Spleen (tissue), 11 donors: Measurements from ENCODE around the gene MUS81. TPM values are rescaled to one million over a fixed set of nuclear protein-coding genes. Genes with fewer than 3 reads are reported as not detected.

Source experiments
- DNase-seq: peaks from one replicate; pipeline ENCODE4 v3.0.0-alpha.2; 2020
- H3K27ac ChIP-seq, 8 donors: fragments of 200-600 bp; sonication (generic) in 7 of 8; 1 replicate in 4 of 8; 2 replicates in 4 of 8; pipeline versions ENCODE4 v1.5.0 to v1.8.0; 2016 to 2021; ENCODE audit warnings: inconsistent platforms in 4 of 8, mild to moderate bottlenecking in 4 of 8, moderate library complexity in 1 of 8
- H3K27me3 ChIP-seq, 7 donors: fragments of 200-600 bp; sonication (generic) in 6 of 7; replicated peaks in 1 of 7; 1 replicate in 4 of 7; 2 replicates in 3 of 7; pipeline versions ENCODE4 v1.5.0 to v1.8.0; 2016 to 2021; ENCODE audit warnings: inconsistent platforms in 3 of 7, mild to moderate bottlenecking in 1 of 7
- H3K36me3 ChIP-seq, 6 donors: fragments of 200-600 bp; sonication (generic) in 5 of 6; 1 replicate in 4 of 6; 2 replicates in 2 of 6; pipeline versions ENCODE4 v1.5.0 to v1.8.0; 2016 to 2021; ENCODE audit warnings: inconsistent platforms in 2 of 6
- H3K4me1 ChIP-seq, 6 donors: fragments of 200-600 bp; sonication (generic) in 5 of 6; 1 replicate in 3 of 6; 2 replicates in 3 of 6; pipeline versions ENCODE4 v1.5.0 to v1.8.0; 2016 to 2021; ENCODE audit warnings: inconsistent platforms in 3 of 6
- H3K4me3 ChIP-seq, 8 donors: fragments of 200-600 bp; sonication (generic) in 7 of 8; 1 replicate in 4 of 8; 2 replicates in 4 of 8; pipeline versions ENCODE4 v1.5.0 to v1.8.0; 2016 to 2021; ENCODE audit warnings: inconsistent platforms in 4 of 8, mild to moderate bottlenecking in 4 of 8, moderate library complexity in 2 of 8
- H3K9me3 ChIP-seq, 8 donors: fragments of 200-600 bp; sonication (generic) in 7 of 8; 1 replicate in 4 of 8; 2 replicates in 4 of 8; pipeline versions ENCODE4 v1.5.0 to v1.8.0; 2016 to 2021; ENCODE audit warnings: inconsistent platforms in 4 of 8
- POLR2A ChIP-seq, 3 donors: fragments of 450-650 bp; IDR thresholded peaks; one replicate each; pipeline ENCODE4 v1.5.1; 2017; ENCODE audit warnings: antibody characterized with exemption in 3 of 3, mild to moderate bottlenecking in 1 of 3
- POLR2AphosphoS5 ChIP-seq, 3 donors: sonication (generic); formaldehyde crosslinking; IDR thresholded peaks; one replicate each; pipeline ENCODE4 v1.5.1; 2017; ENCODE audit warnings: antibody characterized with exemption in 3 of 3
- WGBS, 5 donors: extraction: QIAGEN DNeasy Blood & Tissue Kit in 3 of 5; methylation state at CpG; one replicate each; pipeline versions ENCODE4 v1.1.5 to v1.1.7; 2013 to 2018; 5-methylcytosine and 5-hydroxymethylcytosine counted together
- intact Hi-C: fragments of 100-400 bp; cut with DNase I; formaldehyde crosslinking; loops from one replicate; pipeline ENCODE4 v1.15.0; 2023; ENCODE audit warnings: low total_unique reads
- polyA plus RNA-seq, 3 donors: library from polyadenylated mRNA; stranded (reverse); fragments of 200-250 nt; gene quantifications; one replicate each; pipeline ENCODE4 v1.2.1, GENCODE V29; 2013
- total RNA-seq, 7 donors: library from RNA; depleted of rRNA in 3 of 7; stranded (reverse); fragments of >200 nt in 3 of 7; fragmentation: NEBNext Ultra II Directional in 4 of 7; extraction: Animal tissue kit (Norgen Biotek cat#: 25700) in 4 of 7; gene quantifications; one replicate each; pipeline versions ENCODE4 v1.1.0 to v1.2.1, GENCODE V29; 2016 to 2021
- TF ChIP-seq, protein P1 (sequence below), 11 experiments: fragments of 200-600 bp in 7 of 11; fragments of 450-650 bp in 4 of 11; sonication (generic) in 4 of 11; IDR thresholded peaks in 8 of 11; conservative IDR thresholded peaks in 3 of 11; 1 replicate in 7 of 11; 2 replicates in 4 of 11; pipeline versions ENCODE4 v1.4.0 to v1.8.0; 2016 to 2021; ENCODE audit warnings: antibody characterized with exemption in 11 of 11, inconsistent platforms in 4 of 11, mild to moderate bottlenecking in 1 of 11
- donor health status: healthy with polysubstance abuse.
- donor health status: DM: no; HTN: no; CAD: no; lungs with moderate emphysema.
- donor health status: DM: no; HTN: no; CAD: no.
- donor health status: Bipolar disorder and iron deficiency.
- donor health status: healthy.
- donor health status: DM: no; HTN: no; CAD: no.
- donor health status: DM: yes; HTN: yes; CAD: no.

Gene MUS81
- total and polyA plus RNA-seq, 10 donors = 54.8 to 93.5 (median 72.7) TPM

DNA sequence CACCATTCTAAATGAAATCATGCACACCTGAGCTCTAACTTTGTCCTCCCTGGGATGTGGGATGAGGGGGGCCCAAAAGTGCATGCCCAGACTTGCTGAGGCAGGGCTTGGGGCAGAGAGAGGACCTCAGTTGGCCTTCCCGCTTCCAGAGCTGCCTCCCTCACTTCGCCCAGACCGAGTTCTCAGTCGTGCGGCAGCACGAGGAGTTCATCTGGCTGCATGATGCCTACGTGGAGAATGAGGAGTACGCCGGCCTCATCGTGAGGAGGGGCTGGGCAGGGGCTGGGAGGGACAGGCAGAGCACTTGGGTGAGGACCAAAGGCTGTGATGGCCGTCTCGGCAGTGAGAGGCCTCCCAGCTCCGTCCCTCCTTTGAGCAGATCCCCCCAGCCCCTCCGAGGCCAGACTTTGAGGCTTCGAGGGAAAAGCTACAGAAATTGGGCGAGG, 10.4 kb upstream of the MUS81 start:
- no peak for DNase-seq
- Histone ChIP-seq H3K4me3 (no peak overlapping the region), H3K4me1 (peaks cover 6 to 31% (median 16%) of the 10 kb centered on the region in 6 donors), H3K27ac (no peak overlapping the region), H3K27me3 (no peaks in the 10 kb centered on the region), H3K9me3 (peaks cover 0 to 10% (median 7%) of the 10 kb centered on the region in 8 donors), H3K36me3 (peaks cover 7 to 46% (median 42%) of the 10 kb centered on the region in 6 donors)
- peak in 1 of 3 donors; percentile 39 for TF ChIP-seq POLR2AphosphoS5 (IDR thresholded peaks at IDR 0.05)
- no peak for TF ChIP-seq POLR2A (IDR thresholded peaks at IDR 0.05)
- TF ChIP-seq, protein P1, sequence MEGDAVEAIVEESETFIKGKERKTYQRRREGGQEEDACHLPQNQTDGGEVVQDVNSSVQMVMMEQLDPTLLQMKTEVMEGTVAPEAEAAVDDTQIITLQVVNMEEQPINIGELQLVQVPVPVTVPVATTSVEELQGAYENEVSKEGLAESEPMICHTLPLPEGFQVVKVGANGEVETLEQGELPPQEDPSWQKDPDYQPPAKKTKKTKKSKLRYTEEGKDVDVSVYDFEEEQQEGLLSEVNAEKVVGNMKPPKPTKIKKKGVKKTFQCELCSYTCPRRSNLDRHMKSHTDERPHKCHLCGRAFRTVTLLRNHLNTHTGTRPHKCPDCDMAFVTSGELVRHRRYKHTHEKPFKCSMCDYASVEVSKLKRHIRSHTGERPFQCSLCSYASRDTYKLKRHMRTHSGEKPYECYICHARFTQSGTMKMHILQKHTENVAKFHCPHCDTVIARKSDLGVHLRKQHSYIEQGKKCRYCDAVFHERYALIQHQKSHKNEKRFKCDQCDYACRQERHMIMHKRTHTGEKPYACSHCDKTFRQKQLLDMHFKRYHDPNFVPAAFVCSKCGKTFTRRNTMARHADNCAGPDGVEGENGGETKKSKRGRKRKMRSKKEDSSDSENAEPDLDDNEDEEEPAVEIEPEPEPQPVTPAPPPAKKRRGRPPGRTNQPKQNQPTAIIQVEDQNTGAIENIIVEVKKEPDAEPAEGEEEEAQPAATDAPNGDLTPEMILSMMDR (IDR thresholded peaks at IDR 0.05 in 8 of 11, conservative IDR thresholded peaks at IDR 0.05 in 3 of 11) = no peak
- WGBS, 5 donors = 65 to 81% (median 76%) methylated on average over 15 to 16 of the region's 16 CpGs
- intact Hi-C loops = no loop called here

- Histone ChIP-seq H3K4me3 (no peak overlapping the region), H3K27me3 (no peaks in the 10 kb centered on the region), H3K9me3 (peaks cover 0 to 10% (median 7%) of the 10 kb centered on the region in 8 donors), H3K36me3 (peaks cover 9 to 52% (median 48%) of the 10 kb centered on the region in 6 donors), H3K27ac (peak overlapping the region in 1 of 8 donors; percentile 11), H3K4me1 (peaks cover 7 to 38% (median 22%) of the 10 kb centered on the region in 6 donors)
- intact Hi-C loops = no loop called here
- peak; percentile 31 to 69 (median 48) for TF ChIP-seq POLR2AphosphoS5 (IDR thresholded peaks at IDR 0.05)
- no peak for TF ChIP-seq POLR2A (IDR thresholded peaks at IDR 0.05)
- DNase-seq = no peak
- 73 to 78% (median 77%) methylated on average over 17 to 20 of the region's 20 CpGs for WGBS, 5 donors
These were observed 9.8 kb upstream of the MUS81 start for GRCh38 chr11:65850217-65851082.

DNA sequence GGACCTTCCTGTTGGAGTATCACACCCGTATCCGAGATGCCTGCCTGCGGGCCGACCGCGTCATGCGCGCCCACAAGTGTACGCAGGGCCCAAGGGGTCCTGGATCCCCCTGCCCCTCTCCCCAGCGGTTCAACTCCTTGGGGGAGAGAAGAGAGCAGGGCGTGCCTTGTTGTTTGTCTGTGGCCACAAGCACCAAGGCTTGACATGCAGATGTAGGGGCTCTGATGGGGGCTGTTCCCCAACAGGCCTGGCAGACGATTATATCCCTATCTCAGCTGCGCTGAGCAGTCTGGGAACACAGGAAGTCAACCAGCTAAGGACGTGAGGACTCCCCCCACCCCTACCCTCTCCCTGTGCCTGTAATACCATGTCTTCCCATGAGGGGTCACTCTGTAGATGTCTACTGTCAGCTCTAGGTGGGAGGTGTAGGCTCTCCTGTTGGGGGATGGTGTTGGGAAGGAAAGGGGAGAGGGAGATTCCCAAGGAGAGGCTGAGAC, 9.1 kb upstream of the MUS81 start:
- Histone ChIP-seq H3K36me3 (peaks cover 10 to 59% (median 55%) of the 10 kb centered on the region in 6 donors), H3K27me3 (no peaks in the 10 kb centered on the region), H3K4me3 (no peak overlapping the region), H3K9me3 (peaks cover 0 to 10% (median 7%) of the 10 kb centered on the region in 8 donors), H3K27ac (peak overlapping the region in 1 of 8 donors; percentile 11), H3K4me1 (peaks cover 14 to 44% (median 29%) of the 10 kb centered on the region in 6 donors)
- peak; percentile 47 to 82 (median 57) for TF ChIP-seq POLR2AphosphoS5 (IDR thresholded peaks at IDR 0.05)
- TF ChIP-seq, protein P1 (IDR thresholded peaks at IDR 0.05 in 8 of 11, conservative IDR thresholded peaks at IDR 0.05 in 3 of 11) = peak in 7 of 11 experiments; percentile 27 to 59 (median 36)
- TF ChIP-seq POLR2A (IDR thresholded peaks at IDR 0.05) = no peak
- WGBS, 5 donors = 0 to 91% (median 89%) methylated on average over 1 to 14 of the region's 14 CpGs
- intact Hi-C loops = no loop called here
- no peak for DNase-seq

GRCh38 chr11:65851811-65852507, 8.3 kb upstream of the MUS81 start:
- peak overlapping the region in 1 of 8 donors; percentile 11 for H3K27ac ChIP-seq
- 83 to 95% (median 89%) methylated on average over 10 of the region's 10 CpGs for WGBS, 5 donors

More at GRCh38 chr11:65851811-65852507, 8.3 kb upstream of the MUS81 start:
- no peak for DNase-seq
- no peak overlapping the region for H3K4me3 ChIP-seq
- peaks cover 0 to 10% (median 7%) of the 10 kb centered on the region in 8 donors for H3K9me3 ChIP-seq
- intact Hi-C loops = no loop called here
- peaks cover 19 to 52% (median 36%) of the 10 kb centered on the region in 6 donors for H3K4me1 ChIP-seq
- TF ChIP-seq, protein P1 (IDR thresholded peaks at IDR 0.05 in 8 of 11, conservative IDR thresholded peaks at IDR 0.05 in 3 of 11) = no peak
- TF ChIP-seq POLR2AphosphoS5 (IDR thresholded peaks at IDR 0.05) = peak; percentile 8 to 76 (median 54)
- H3K36me3 ChIP-seq = peaks cover 10 to 64% (median 57%) of the 10 kb centered on the region in 6 donors
- H3K27me3 ChIP-seq = no peaks in the 10 kb centered on the region
